ENCODE results near the gene GNG7.

- TF ChIP-seq CTCF (conservative IDR thresholded peaks at IDR 0.05; ENCODE audit: low read depth, low read length) = no peak
- no peak for TF ChIP-seq EZH2 (IDR thresholded peaks at IDR 0.05; ENCODE audit: low read length, unreplicated experiment)
- no peak for TF ChIP-seq EZH2phosphoT487 (IDR thresholded peaks at IDR 0.05; ENCODE audit: borderline replicate concordance, low read length)
These were observed 32.3 kb downstream of the GNG7 start for GRCh38 chr19:2670217-2670616.
